Measurements from ENCODE around the gene TBC1D30.

Gene TBC1D30

GRCh38 chr12:64864319-64864718 is 39.9 kb downstream of the TBC1D30 start:
- no peak for DNase-seq

DNA sequence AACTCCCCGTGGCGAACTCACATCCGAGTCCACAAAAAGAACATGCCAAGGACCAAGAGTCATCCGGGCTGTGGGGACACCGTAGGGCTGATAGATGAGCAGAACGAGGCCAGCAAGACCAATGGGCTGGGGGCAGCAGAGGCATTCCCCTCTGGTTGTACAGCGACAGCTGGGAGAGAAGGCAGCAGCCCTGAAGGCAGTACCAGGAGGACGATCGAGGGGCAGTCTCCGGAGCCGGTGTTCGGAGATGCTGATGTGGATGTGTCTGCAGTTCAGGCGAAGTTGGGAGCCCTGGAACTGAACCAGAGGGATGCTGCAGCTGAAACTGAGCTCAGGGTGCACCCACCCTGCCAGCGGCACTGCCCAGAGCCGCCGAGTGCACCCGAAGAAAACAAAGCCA is 50.7 kb downstream of the TBC1D30 start:
- DNase-seq: no peak

- no peak for DNase-seq
These were observed 52.1 kb downstream of the TBC1D30 start for GRCh38 chr12:64876388-64877071.

DNA sequence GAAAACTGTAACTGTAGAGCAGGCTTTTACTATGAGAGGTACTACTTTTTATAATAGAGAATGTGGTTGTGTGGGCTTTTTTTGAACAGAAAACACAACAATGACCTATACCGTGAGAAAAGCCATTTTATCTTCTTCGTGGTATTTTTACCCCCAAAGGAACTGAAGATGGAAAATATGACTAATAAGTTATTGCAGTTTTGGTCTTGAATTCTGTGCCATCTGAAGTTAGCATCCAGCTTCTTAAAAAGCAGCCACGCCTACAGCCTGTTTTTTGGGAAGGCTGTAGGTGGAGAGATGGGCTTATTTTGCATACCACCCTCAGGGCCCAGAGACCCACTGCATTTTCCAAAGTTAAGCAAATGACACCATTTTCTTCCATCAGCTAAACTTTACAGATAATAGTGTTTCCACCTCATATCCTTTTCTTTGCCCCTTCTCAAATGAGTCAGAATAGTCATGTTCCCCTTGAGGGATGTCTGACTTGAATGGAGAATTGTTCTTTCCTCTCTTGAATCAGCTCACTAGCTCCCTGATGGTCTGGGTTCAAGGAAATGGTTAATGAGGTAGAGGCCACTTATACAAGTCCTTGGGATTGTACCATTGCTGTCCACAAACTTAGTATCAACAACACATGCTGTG is 53.0 kb downstream of the TBC1D30 start:
- no peak for DNase-seq

GRCh38 chr12:64882687-64883086 is 58.2 kb downstream of the TBC1D30 start:
- no peak for DNase-seq

GRCh38 chr12:64883264-64884163 is 59.1 kb downstream of the TBC1D30 start:
- no peak for DNase-seq

DNA sequence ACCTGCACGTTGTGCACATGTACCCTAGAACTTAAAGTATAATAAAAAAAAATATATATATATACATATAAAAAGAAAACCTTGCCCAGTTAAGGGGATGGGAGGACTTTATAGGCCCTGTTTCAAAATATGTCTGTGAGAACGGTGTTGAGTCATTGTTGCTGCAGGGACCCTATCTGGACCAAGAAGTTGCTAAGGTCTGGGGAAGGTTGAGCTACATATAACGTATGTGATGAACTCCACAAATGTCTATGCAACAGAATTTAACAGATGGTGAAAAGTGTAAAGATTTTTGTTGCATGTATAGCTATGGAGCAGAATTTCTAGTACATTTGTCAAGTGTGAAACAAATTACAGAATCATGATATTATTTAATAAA is 59.7 kb downstream of the TBC1D30 start:
- DNase-seq: no peak

DNA sequence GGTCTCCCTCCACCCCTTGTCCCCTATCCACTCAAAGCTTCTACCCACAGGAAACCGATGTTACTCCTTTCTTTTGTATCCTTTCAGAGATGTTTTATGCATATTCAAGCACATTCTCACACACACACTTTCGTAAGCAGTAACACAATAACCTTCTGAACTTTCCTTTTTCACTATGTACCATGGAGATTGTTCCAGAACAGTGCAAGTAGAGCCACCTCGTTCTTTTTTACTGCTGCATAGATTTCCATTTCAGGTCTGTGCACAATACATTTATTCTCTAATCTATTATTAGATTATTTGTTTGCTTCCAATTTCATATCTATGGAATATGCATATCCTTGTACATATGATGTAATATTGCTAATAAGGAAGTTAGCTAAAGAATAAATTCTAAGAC is 60.3 kb downstream of the TBC1D30 start:
- no peak for DNase-seq

- DNase-seq: no peak
These were observed 65.2 kb downstream of the TBC1D30 start for GRCh38 chr12:64889434-64890216.

DNA sequence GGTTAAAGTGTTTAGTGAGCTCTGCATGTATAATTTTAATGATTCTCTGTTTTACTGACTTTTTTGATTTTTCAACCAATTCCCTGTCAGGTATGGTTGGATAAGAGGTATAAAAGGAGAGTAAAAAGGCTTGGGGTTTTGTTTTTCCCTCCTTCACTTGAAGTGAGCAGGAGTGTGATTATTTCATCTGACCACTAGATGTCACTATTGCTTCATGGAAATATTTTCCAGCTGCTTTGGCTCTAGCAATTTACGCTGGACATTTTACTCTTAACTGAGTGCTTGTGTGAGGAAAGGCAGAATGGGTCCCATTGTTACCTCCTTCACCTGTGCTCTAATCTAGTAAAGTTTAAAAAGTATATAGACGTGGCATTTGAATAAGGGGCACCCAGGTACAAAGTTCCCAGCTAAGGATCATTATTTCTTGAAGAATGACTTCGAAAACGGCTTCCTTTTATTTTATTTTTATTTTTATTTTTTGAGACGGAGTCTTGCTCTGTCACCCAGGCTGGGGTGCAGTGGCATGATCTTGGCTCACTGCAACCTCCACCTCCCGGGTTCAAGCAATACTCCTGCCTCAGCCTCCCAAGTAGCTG is 66.5 kb downstream of the TBC1D30 start:
- peak; percentile 16 for DNase-seq

GRCh38 chr12:64891629-64892028 is 67.2 kb downstream of the TBC1D30 start:
- no peak for DNase-seq

DNA sequence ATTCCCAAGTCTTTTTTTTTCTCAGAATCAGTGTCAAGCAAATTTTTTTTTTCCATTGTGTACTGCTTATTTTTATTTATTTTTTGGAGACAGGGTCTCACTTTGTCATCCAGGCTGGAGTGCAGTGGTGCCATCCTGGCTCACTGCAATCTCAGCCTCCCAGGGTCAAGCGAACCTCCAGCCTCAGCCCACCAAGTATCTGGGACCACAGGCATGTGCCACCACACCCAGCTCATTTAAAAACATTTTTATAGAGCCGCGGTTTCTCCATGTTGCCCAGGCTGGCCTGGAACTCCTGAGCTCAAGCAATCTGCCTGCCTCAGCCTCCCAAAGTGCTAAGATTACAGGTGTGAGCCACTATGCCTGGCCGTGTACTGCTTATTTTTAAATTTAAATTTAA is 68.1 kb downstream of the TBC1D30 start:
- no peak for DNase-seq

DNA sequence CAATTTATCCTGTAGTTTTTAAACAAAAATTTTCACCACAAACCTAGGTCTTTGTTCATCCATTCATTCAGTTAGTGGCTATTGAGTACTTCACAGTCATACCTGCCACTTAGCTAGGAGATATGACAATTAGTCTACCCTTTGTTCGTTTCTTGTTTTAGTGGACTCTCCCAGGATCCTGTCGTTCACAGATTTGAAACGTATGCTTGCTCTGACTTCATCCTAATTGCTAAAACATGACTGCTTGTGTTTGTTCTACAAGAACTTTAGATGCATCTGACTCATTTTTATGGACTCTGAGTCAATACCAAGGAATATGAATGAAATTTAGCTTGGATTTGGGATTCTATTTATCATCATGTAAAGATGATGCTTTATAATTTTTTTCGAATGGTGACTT is 69.5 kb downstream of the TBC1D30 start:
- DNase-seq: no peak

DNA sequence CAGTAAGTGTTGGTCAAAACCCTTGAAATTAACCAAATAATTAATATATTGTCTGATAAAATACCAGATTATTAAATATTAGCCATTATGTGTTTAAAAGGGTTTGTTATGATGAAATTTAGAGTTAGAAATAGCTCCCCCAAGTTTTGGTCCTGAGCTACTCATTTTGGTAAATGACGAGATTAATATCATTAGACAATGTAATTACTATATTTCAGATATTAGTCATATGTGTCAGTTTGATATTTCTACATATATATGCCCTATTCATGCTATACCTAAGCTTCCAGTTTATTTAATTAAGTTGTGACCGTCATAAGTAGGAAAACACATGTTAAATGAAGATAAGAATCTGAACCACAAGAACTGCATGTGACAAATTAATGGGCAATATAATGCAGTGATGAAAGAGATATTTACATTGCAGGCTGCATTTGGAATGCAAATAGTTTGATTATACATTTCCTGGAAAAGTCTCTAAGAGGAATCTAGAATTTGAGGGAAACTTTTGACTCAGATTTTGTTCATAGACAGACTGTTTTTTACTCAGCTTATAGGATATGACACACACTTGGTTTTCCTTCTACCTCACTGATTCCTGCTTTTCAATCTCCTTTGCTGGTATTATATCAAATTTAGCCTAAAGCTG is 70.5 kb downstream of the TBC1D30 start:
- DNase-seq: no peak

DNA sequence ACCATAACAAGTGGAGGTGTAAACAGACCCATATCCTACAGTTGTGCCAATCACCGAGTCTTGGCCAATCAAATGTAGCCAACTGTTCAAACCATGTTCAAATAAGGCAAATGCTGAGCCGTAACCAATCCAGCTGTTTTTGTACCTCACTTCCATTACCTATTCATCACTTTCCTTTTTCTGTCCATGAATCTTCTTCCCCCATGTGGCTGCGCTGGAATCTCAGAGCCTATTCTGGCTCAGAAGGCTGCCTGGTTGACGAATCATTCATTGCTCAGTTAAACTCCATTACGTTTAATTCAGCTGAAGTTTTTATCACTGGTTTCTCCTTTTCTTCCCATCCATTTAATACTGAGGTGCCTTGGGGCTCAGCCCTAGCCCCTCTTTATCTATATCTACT is 71.1 kb downstream of the TBC1D30 start:
- DNase-seq: no peak

GRCh38 chr12:64900540-64900939 is 76.1 kb downstream of the TBC1D30 start:
- DNase-seq: no peak

- no peak for DNase-seq
These were observed 79.2 kb downstream of the TBC1D30 start for GRCh38 chr12:64903479-64904152.

GRCh38 chr12:64907097-64907496 is 82.7 kb downstream of the TBC1D30 start:
- no peak for DNase-seq

DNA sequence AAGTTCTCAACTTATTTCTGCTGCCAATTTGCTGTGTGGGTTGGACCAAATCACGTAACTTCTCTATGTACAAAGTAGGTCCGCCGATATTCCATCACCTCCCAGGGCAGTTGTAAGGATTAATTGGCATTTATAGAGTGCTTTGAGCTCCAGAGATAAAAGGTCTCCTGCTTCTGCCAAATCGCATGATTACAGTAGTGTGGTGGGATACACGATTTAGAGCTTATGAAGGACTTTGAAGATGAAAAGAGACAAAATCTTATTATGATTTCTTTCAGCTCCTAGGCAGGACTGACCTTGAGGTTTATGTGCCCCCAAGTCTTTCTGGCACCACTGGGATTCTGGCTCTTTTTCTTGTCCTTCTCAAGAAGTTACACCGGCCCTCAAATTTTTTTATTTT is 84.7 kb downstream of the TBC1D30 start:
- DNase-seq: no peak

GRCh38 chr12:64911081-64911480 is 86.6 kb downstream of the TBC1D30 start:
- no peak for DNase-seq

GRCh38 chr12:64911912-64912311 is 87.5 kb downstream of the TBC1D30 start:
- no peak for DNase-seq

Measured in NCI-H510A (cell line).